ENCODE measurements around the gene ACKR2.

DNA sequence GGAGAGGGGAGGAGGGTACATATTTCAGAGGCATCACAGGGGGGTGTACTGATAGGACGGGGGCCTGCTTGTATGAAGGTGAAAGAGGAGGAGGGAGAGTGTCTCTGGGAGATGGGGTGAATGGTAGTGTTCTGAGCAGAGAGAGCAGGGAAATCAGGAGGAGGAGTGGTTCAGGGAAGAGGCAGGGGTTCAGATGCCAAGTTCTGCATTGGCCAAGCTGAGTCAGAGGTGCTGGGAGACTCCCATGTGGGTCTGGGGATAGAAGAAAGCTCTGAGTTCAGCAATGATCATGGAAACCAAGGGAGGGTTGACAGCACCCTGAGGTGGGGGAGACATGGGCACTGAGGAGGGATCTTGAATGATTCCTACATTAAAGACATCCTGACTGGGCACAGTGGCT lies 63.5 kb downstream of the ACKR2 start:
- TF ChIP-seq, protein P1, sequence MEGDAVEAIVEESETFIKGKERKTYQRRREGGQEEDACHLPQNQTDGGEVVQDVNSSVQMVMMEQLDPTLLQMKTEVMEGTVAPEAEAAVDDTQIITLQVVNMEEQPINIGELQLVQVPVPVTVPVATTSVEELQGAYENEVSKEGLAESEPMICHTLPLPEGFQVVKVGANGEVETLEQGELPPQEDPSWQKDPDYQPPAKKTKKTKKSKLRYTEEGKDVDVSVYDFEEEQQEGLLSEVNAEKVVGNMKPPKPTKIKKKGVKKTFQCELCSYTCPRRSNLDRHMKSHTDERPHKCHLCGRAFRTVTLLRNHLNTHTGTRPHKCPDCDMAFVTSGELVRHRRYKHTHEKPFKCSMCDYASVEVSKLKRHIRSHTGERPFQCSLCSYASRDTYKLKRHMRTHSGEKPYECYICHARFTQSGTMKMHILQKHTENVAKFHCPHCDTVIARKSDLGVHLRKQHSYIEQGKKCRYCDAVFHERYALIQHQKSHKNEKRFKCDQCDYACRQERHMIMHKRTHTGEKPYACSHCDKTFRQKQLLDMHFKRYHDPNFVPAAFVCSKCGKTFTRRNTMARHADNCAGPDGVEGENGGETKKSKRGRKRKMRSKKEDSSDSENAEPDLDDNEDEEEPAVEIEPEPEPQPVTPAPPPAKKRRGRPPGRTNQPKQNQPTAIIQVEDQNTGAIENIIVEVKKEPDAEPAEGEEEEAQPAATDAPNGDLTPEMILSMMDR (conservative IDR thresholded peaks at IDR 0.05; ENCODE audit: low read depth in 2 of 2), result no peak
- TF ChIP-seq EZH2 (IDR thresholded peaks at IDR 0.05; ENCODE audit: low read depth, unreplicated experiment), result no peak
- no peak for TF ChIP-seq STAT1 (IDR thresholded peaks at IDR 0.05; ENCODE audit: unreplicated experiment)
- no peak for TF ChIP-seq EZH2phosphoT487 (IDR thresholded peaks at IDR 0.05; ENCODE audit: unreplicated experiment)
- TF ChIP-seq, protein P2, sequence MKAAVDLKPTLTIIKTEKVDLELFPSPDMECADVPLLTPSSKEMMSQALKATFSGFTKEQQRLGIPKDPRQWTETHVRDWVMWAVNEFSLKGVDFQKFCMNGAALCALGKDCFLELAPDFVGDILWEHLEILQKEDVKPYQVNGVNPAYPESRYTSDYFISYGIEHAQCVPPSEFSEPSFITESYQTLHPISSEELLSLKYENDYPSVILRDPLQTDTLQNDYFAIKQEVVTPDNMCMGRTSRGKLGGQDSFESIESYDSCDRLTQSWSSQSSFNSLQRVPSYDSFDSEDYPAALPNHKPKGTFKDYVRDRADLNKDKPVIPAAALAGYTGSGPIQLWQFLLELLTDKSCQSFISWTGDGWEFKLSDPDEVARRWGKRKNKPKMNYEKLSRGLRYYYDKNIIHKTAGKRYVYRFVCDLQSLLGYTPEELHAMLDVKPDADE (IDR thresholded peaks at IDR 0.05), result no peak
- TF ChIP-seq POLR2AphosphoS5 (IDR thresholded peaks at IDR 0.05; ENCODE audit: low read depth), result no peak
- TF ChIP-seq, protein P3, sequence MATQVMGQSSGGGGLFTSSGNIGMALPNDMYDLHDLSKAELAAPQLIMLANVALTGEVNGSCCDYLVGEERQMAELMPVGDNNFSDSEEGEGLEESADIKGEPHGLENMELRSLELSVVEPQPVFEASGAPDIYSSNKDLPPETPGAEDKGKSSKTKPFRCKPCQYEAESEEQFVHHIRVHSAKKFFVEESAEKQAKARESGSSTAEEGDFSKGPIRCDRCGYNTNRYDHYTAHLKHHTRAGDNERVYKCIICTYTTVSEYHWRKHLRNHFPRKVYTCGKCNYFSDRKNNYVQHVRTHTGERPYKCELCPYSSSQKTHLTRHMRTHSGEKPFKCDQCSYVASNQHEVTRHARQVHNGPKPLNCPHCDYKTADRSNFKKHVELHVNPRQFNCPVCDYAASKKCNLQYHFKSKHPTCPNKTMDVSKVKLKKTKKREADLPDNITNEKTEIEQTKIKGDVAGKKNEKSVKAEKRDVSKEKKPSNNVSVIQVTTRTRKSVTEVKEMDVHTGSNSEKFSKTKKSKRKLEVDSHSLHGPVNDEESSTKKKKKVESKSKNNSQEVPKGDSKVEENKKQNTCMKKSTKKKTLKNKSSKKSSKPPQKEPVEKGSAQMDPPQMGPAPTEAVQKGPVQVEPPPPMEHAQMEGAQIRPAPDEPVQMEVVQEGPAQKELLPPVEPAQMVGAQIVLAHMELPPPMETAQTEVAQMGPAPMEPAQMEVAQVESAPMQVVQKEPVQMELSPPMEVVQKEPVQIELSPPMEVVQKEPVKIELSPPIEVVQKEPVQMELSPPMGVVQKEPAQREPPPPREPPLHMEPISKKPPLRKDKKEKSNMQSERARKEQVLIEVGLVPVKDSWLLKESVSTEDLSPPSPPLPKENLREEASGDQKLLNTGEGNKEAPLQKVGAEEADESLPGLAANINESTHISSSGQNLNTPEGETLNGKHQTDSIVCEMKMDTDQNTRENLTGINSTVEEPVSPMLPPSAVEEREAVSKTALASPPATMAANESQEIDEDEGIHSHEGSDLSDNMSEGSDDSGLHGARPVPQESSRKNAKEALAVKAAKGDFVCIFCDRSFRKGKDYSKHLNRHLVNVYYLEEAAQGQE (IDR thresholded peaks at IDR 0.05; ENCODE audit: unreplicated experiment), result no peak
- TF ChIP-seq NANOG (IDR thresholded peaks at IDR 0.05; ENCODE audit: borderline replicate concordance), result no peak
- TF ChIP-seq CREB1 (CRISPR knock-in tag; IDR thresholded peaks at IDR 0.05; ENCODE audit: low read depth), result no peak
- no peak for TF ChIP-seq JUNB (IDR thresholded peaks at IDR 0.05; ENCODE audit: unreplicated experiment)
- TF ChIP-seq, protein P4, sequence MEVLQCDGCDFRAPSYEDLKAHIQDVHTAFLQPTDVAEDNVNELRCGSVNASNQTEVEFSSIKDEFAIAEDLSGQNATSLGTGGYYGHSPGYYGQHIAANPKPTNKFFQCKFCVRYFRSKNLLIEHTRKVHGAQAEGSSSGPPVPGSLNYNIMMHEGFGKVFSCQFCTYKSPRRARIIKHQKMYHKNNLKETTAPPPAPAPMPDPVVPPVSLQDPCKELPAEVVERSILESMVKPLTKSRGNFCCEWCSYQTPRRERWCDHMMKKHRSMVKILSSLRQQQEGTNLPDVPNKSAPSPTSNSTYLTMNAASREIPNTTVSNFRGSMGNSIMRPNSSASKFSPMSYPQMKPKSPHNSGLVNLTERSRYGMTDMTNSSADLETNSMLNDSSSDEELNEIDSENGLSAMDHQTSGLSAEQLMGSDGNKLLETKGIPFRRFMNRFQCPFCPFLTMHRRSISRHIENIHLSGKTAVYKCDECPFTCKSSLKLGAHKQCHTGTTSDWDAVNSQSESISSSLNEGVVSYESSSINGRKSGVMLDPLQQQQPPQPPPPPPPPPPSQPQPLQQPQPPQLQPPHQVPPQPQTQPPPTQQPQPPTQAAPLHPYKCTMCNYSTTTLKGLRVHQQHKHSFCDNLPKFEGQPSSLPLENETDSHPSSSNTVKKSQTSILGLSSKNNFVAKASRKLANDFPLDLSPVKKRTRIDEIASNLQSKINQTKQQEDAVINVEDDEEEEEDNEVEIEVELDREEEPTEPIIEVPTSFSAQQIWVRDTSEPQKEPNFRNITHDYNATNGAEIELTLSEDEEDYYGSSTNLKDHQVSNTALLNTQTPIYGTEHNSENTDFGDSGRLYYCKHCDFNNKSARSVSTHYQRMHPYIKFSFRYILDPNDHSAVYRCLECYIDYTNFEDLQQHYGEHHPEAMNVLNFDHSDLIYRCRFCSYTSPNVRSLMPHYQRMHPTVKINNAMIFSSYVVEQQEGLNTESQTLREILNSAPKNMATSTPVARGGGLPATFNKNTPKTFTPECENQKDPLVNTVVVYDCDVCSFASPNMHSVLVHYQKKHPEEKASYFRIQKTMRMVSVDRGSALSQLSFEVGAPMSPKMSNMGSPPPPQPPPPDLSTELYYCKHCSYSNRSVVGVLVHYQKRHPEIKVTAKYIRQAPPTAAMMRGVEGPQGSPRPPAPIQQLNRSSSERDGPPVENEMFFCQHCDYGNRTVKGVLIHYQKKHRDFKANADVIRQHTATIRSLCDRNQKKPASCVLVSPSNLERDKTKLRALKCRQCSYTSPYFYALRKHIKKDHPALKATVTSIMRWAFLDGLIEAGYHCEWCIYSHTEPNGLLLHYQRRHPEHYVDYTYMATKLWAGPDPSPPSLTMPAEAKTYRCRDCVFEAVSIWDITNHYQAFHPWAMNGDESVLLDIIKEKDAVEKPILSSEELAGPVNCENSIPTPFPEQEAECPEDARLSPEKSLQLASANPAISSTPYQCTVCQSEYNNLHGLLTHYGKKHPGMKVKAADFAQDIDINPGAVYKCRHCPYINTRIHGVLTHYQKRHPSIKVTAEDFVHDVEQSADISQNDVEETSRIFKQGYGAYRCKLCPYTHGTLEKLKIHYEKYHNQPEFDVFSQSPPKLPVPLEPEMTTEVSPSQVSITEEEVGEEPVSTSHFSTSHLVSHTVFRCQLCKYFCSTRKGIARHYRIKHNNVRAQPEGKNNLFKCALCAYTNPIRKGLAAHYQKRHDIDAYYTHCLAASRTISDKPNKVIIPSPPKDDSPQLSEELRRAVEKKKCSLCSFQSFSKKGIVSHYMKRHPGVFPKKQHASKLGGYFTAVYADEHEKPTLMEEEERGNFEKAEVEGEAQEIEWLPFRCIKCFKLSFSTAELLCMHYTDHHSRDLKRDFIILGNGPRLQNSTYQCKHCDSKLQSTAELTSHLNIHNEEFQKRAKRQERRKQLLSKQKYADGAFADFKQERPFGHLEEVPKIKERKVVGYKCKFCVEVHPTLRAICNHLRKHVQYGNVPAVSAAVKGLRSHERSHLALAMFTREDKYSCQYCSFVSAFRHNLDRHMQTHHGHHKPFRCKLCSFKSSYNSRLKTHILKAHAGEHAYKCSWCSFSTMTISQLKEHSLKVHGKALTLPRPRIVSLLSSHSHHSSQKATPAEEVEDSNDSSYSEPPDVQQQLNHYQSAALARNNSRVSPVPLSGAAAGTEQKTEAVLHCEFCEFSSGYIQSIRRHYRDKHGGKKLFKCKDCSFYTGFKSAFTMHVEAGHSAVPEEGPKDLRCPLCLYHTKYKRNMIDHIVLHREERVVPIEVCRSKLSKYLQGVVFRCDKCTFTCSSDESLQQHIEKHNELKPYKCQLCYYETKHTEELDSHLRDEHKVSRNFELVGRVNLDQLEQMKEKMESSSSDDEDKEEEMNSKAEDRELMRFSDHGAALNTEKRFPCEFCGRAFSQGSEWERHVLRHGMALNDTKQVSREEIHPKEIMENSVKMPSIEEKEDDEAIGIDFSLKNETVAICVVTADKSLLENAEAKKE (CRISPR knock-in tag; IDR thresholded peaks at IDR 0.05), result no peak

Data from GM23338 (cell line).